CD4-positive, alpha-beta T cell treated with Interferon alpha-2 for 1 hour (primary cell): ENCODE data around the gene GCK.
"Not testable (repeated sequence)": the region's sequence is repeated elsewhere in the genome, so short reads cannot be mapped to it uniquely, and the experiment has no call there.

ENCODE experiments used
- DNase-seq, 2 donors: peaks; one replicate each; pipeline ENCODE4 v3.0.0-alpha.2; 2020 to 2022

Gene GCK

GRCh38 chr7:44176486-44176885 lies 12.8 kb downstream of the GCK start:
- no peak for DNase-seq

GRCh38 chr7:44175730-44176129 lies 13.5 kb downstream of the GCK start:
- no peak for DNase-seq

DNA sequence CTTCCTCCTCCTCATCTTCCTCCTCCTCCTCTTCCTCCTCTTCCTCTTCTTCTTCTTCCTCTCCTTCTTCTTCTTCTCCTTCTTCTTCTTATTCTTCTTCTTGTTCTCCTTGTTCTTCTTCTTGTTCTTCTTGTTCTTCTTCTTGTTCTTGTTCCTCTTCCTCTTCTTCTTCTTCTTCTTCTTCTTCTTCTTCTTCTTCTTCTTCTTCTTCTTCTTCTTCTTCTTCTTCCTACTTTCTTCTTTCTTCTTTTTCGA lies 14.6 kb downstream of the GCK start:
- DNase-seq: not testable (repeated sequence)

DNA sequence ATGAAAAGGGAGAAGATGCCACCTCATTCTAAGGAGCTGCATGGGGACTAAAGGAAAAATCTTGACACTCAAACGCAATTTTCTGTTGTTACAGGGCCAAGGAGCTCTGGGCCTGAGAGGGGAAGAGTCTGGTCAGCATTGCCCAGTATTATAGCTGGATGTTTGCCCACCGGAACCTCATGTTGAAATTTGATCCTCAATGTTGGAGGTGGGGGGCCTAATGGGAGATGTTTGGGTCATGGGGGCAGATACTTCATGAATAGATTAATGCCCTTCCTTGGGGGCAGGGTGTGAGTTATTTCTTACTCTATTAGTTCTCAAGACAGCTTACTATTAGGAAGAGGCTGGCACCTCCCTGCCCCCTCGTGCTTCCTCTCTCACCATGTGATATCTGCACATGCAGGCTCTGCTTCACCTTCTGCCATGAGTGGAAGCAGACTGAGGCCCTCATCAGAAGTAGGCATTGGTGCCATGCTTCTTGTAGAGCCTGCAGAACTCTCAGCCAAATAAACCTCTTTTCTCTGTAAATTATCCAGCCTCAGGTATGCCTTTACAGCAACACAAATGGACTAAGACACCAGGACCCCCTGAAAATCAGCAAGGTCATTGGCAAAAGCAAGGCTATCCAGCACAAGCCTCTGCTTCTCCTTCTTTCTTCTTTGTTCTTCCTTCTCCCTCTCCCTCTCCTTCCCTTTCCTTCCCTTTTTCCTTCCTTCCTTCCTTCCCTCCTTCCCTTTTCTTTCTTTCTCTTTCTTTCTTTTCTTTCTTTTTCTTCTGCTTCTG lies 15.1 kb downstream of the GCK start:
- DNase-seq: no peak

DNA sequence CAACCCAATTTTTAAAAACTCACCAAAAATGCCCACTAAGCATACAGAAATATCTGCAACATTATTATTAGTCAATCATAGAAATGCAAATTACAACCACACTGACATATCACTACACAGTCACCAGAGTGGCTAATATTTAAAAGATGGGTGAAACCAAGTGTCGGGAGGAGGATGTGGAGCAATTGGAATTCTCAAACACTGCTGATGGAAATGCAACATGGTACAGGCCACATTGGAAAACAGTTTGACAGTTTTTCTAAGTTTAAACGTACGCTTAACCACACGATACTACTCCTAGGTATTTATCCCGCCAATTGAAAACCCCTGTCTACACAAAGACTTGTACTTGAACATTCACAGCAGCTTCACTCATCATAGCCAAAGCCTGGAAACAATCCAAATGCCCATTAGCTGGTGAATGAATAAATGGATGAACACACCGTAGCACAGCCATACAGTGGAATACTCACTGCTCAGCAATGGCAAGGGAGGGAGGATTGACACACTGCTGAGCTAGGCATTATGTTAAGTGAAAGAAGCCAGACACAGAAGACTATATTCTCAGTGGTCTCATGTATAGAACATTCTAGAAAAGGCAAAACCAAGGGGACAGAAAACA lies 16.3 kb downstream of the GCK start:
- no peak for DNase-seq

DNA sequence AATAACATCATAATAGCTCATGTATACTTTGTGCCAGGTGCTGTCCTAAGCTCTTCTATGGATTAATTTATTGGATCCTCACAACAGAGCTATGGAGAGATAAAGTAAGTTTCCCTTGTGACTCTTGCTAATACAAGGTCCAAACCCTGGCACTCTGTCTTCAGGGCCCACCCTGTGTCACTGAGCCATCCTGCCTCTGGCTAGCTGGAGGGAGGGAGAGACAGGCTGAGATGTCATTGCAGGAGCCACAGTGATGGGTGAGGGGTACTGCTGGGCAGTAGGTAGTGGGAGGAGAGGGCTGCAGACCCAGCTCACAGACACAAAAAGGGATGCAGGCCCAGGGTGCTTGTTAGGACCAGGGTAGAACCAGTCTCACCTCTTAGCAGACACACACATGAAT lies 16.9 kb downstream of the GCK start:
- no peak for DNase-seq

DNA sequence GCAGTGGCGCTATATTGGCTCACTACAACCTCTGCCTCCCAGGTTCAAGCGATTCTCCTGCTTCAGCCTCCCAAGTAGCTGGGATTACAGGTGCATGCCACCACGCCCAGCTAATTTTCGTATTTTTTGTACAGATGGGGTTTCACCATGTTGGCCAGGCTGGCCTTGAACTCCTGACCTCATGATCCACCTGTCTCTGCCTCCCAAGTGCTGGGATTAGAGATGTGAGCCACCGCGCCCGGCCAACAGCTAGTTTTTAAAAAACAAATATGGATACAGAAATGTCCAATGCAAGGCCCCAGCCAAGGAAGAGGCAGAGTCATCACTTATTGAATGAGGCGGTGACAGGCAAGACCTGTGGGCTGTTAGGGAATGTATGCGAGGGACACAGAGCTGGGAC lies 17.3 kb downstream of the GCK start:
- not testable (repeated sequence) for DNase-seq

GRCh38 chr7:44167920-44168319 lies 21.3 kb downstream of the GCK start:
- no peak for DNase-seq

DNA sequence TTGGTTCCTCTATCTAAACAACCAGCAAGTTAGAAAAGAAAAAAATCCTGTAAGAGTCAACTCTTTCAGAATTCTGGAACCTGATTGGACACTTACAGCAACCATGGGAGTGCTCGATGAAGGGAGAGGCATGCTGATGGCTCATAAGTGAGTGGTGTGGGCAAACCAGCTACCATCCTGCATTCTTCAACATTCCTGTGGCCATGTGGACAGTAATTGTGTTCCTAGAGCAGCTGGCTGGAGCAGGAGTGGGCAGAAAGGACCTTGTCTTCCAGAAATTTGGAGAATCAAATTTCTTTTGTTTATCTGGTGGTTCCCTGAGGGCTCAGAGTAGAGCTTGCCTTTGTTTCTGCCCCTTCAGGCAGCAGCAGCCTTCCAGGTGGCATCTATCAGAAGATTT lies 25.6 kb downstream of the GCK start:
- DNase-seq: no peak

DNA sequence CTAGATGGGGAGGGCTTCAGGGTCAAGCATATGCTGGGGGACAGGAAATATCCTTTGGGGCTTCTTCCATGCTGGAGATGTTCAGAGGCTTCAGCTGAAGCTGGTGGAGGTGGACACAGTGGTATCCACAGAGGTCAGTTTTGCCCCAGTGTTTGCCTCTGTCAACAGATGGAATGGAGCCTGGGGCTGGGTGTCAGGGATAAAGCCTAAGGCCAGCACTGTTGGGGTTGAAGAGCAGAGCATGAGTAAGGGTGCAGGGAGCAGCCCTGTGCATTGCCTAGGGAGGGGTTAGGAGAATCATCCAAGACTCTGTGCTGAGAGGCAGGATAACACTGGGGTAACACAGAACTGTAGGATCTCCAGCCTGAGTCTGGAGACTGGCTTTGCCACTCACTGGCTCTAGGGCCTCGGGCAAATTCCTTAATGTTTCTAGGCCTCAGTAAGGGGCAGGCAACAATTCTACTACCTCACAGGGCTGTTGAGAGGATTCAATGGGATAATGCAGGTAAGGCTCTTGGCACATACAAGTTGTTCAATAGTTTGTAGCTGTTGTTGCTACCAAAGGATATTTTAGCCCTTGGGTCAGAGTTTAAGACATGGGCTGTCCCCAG lies 26.3 kb downstream of the GCK start:
- no peak for DNase-seq

GRCh38 chr7:44162179-44162578 lies 27.1 kb downstream of the GCK start:
- no peak for DNase-seq

- DNase-seq: no peak
Measured at GRCh38 chr7:44161371-44161770, 27.9 kb downstream of the GCK start.

- no peak for DNase-seq
Measured at GRCh38 chr7:44159824-44160630, 29.2 kb downstream of the GCK start.

DNA sequence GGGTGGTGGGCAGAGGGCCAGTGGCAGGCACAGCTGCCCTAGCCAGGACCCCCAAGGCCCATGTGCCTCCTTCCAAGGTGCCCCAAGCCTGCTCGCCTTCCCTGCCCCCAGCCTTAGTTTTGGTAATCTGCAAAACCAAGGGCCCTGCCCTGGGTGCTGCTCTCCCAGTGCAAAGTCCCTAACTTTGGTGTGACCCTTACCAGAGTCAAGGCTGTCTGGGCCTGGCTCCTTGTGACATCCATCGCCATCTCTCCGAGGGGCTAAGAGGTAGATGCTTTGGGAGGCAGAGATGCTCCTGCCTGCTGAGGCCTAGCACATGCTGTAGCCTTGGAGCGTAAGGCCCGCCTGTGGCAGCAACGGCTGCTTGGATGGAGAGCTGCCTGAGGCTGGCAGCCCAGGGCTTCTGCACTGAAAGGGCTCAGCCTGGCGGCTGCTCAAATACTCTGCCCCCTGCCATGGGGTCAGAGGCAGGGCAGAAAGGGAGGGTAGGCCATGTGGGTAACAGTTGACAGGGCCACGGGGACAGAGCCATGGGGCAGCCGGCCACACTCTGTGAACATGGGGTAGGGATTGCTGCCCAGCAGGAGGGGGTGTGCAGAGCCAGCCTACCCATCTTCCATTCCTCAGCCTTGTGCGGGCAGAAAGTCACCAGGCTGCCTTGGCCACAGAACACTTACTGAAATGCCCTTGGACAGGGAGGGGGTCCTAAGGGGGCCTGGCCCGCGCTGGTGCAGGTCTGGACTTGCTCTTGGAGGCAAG lies 30.2 kb downstream of the GCK start:
- DNase-seq: no peak

GRCh38 chr7:44158096-44158872 lies 31.0 kb downstream of the GCK start:
- DNase-seq: no peak

DNA sequence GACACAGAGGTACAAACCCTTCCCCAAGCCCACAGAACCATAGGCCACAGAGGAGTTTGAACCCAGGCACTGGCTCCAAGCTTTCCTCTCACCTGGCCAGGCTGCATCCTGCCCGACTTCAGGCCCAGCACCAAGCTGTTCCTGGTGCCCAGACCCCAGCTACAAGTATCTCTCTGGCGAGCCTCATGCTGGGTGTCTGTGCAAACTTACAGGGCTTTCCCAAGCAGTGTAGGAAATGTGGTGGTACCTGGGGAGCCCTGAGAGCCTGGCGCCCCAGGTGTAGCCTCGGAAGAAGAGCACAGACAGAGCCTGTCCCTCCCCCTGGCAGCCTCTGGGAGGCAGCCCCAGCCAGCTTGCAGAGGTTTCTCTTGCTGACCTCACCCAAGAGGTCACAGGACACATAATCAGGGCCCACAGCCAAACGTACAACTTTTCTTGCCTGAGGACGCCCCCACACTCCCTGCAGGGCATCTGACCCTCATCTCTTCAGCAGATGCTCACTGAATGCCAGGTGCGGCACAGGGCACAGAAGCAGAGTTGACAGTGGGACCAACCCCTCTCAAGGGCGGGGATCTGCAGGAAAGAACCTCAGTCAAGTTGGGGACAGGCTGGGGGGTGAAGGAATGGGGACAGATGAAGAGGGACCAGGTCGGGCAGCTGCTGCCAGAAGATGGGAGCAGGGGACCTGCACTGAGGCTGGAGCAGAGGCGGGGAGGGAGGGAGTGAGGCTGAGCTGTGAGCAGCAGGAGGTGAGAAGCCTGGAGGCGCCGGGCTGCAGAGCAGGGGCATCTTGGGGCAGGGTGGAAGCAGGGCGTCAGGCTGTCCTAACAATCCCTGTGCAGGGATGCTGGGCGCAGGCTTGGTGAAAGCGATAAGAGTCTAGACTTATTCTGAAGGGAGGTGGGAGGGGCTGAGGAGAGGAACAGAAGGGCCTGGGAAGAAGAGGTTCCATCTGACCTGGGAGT lies 31.8 kb downstream of the GCK start:
- no peak for DNase-seq

DNA sequence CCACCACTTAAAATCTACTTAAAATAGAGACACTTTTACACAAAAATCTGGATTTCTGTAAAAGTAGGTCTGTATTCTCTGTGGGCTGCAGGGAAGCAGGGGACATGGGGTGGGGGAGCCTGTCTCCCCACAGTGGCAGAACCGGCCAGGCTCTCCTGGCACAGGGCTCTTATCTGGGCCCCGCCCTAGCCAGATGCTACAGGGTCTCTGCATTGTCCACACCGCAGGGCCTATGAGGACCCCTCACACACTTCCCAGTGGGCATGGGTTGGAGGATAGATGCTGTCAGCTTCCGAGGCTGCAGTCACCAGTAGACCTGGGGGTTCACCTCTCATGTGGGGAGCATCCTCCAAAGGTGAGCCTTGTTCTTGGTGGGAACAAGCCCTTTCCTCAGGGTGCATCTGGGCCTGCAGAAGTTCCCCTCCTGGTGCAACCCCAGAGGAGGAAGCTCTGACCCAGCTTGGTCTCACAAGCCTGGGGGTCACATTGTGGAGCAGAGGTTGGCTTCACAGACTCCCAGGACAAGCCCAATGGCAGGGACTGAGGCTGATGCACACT lies 32.7 kb downstream of the GCK start:
- no peak for DNase-seq

- no peak for DNase-seq
Measured at GRCh38 chr7:44155191-44156185, 33.8 kb downstream of the GCK start.

DNA sequence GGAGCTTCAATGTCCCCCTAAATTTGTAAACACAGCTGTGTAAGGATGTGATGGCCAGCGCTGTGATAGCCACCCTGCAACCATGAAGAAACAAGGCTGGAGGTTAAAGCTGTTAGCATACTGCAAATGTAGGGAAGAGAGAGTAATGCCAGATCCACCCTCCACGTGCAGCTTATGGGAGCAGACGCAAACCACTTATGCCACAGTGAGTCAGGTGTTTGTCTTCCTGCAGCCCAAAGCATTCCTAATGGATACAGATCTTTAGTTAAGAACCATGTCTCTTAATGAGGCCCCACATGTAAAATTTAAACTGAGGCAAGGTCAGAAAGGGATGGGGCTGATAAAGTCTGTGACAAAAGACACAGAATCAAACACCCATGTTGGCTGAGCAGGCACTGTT lies 34.5 kb downstream of the GCK start:
- no peak for DNase-seq
